GM12801 (cell line): Measurements from ENCODE around the gene PLCB1.

Experiments used
- TF ChIP-seq, protein P1 (sequence below): IDR thresholded peaks from one replicate; pipeline ENCODE4 v1.5.1; 2011; ENCODE audit warnings: control low read depth; ENCODE audit not compliant: insufficient read length; ENCODE audit errors: extremely low read depth

Gene PLCB1

GRCh38 chr20:8296536-8296935 is 164.5 kb downstream of the PLCB1 start:
- TF ChIP-seq, protein P1, sequence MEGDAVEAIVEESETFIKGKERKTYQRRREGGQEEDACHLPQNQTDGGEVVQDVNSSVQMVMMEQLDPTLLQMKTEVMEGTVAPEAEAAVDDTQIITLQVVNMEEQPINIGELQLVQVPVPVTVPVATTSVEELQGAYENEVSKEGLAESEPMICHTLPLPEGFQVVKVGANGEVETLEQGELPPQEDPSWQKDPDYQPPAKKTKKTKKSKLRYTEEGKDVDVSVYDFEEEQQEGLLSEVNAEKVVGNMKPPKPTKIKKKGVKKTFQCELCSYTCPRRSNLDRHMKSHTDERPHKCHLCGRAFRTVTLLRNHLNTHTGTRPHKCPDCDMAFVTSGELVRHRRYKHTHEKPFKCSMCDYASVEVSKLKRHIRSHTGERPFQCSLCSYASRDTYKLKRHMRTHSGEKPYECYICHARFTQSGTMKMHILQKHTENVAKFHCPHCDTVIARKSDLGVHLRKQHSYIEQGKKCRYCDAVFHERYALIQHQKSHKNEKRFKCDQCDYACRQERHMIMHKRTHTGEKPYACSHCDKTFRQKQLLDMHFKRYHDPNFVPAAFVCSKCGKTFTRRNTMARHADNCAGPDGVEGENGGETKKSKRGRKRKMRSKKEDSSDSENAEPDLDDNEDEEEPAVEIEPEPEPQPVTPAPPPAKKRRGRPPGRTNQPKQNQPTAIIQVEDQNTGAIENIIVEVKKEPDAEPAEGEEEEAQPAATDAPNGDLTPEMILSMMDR, result no peak

- TF ChIP-seq, protein P1, result no peak
Measured at GRCh38 chr20:8298426-8299043, 166.5 kb downstream of the PLCB1 start.

DNA sequence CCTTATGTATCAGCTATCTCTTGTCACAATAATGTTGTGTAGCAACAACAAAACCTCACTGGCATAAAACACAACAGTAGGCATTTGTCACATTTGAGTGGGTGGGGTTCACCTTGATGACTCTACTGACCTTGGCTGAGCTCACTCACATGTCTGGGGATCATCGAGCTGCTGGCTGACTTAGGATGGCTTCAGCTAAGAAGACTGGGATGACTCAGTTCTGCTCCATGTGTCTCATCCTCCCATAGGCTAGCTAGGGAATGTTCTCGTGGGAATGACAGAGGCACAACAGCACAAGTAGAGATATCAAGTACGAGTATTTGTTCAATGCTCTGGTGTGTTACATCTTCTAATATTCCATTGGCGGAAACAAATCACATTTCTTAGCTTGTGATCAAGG is 167.9 kb downstream of the PLCB1 start:
- TF ChIP-seq, protein P1, result no peak

DNA sequence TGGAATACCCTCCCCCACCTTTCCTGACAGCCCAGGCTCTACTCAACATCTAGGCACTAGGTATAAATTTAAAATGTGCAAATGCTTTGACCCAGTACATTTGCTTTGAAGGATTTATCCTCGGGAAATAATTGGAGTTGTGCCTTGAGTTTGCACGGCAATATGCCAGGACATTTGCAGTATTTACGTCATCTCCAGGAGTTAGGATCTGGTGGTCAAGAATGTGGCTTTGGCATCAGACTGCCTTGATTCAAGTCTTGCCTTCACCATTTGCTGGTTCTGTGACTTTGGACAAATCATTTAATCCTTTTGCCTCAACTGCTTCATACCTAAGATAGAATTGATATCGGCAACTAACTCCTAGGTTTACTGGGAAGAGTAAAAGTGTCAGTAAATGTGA is 169.6 kb downstream of the PLCB1 start:
- TF ChIP-seq, protein P1, result no peak

DNA sequence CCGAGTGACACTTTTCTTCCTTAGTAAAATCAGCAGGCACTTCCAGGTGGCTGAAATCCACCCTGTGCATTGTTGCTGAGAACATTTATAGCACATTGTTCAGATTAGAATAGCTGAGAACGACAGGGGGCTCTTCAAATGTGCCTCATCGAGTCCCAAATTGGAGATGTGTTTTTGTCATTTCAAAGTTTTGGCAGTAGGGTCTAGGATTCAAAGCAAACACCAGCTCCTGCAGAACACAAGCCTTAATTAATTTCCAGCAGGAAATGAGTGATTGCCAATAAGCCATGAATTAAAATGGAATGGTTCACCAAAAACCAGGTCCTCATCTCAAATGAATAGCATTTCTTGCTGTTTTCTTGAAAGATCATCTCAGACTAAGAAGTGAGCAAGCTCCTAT is 171.6 kb downstream of the PLCB1 start:
- TF ChIP-seq, protein P1, result no peak

- TF ChIP-seq, protein P1, result no peak
Measured at GRCh38 chr20:8304124-8304816, 172.2 kb downstream of the PLCB1 start.

- TF ChIP-seq, protein P1, result no peak
Measured at GRCh38 chr20:8305449-8305978, 173.4 kb downstream of the PLCB1 start.
